ENCODE measurements around the gene PHF19.

Gene PHF19

DNA sequence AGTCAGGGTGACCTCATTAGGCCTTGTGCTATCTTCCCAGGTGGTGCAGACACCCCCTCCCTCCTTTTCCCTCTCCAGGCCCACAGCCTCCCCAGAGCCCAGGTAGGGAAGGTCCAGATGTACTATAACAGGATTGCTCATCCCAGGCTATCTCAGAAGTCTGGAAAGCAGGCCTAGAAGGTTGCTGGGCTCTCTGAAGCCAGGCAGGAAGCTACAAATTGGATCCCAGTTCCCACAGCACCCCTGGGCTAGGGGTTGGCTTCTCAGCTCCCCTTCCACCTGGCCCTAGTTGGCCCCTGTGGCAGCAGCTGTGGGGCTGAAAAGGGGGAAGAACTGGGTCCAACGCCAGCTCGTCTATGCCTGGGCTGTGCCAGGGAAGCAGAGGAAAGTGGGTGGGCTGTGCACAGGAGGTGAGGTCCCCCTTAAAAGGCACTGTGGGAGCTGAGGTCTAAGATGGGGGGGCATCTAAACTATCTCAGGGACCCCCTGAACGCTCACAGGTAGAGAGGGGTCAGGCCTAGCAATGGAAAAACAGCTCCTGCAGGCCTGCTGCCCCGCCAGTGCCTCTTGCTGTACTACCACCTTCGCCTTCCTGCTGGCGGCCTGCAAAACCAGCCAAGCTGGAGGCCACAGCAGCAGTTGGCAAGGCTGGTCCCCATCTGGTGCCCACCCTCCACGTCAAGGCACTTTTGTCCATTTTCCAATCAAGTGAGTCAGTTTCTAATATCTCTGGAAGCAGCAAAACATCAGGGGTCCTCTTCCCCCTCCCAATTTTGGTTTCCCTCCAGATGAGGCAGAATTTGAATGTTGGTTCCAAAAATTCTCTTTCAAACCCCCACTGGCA, 20.9 kb downstream of the PHF19 start:
- no peak for DNase-seq (ENCODE audit: extremely low read depth in 1 of 2, low read depth in 1 of 2)

DNA sequence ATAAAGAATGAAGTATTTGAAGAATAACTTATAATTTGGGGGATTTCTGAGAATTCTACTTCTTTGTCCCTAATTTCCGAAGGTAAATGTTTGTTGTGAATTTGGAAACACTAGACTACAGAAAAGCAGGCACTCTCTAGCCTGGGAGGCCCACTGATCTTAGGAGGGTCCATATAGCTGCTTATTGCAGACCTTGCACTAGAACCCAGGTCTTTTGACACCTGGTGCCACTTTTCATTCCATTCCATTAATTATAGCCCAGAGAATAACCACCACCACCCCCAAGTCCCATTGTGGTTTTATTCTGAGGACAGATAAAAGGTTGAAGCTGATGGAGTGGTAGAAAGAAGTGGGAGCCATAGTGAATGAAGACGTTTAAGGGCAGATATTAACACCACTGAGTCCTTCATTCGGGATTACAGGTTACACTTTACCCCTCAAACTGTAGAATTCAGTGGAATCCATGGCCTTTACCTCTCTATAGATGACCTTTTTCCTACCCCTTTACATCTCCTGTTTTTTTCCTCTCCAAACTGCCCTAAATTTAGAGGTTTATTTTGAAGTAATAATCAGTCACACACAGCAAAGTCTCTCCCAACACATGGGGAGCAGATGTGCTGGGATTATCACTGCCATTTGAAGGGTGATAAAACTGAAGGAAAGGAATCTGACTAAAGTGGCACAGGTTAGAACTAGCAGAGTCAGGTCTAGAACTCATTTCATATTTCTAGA, 22.2 kb downstream of the PHF19 start:
- no peak for DNase-seq (ENCODE audit: extremely low read depth in 1 of 2, low read depth in 1 of 2)

DNA sequence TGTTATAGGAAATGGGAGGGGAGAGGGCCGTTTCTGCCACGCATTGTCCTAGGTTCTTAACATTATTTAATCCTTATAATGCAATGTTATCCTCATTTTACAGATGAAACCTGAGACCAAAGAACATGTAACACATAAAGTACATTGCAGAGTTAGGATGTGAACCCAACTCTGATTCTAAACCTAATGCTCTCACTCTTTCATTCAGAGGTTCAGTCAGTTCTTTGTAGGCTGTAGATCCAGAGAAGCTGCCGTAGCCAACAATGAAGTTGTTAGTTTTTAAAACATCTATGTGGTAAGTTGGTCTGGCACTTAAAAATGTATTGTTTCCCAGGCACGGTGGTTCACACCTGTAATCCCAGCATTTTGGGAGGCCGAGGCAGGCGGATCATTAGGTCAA, 23.8 kb downstream of the PHF19 start:
- no peak for DNase-seq (ENCODE audit: extremely low read depth in 1 of 2, low read depth in 1 of 2)

DNA sequence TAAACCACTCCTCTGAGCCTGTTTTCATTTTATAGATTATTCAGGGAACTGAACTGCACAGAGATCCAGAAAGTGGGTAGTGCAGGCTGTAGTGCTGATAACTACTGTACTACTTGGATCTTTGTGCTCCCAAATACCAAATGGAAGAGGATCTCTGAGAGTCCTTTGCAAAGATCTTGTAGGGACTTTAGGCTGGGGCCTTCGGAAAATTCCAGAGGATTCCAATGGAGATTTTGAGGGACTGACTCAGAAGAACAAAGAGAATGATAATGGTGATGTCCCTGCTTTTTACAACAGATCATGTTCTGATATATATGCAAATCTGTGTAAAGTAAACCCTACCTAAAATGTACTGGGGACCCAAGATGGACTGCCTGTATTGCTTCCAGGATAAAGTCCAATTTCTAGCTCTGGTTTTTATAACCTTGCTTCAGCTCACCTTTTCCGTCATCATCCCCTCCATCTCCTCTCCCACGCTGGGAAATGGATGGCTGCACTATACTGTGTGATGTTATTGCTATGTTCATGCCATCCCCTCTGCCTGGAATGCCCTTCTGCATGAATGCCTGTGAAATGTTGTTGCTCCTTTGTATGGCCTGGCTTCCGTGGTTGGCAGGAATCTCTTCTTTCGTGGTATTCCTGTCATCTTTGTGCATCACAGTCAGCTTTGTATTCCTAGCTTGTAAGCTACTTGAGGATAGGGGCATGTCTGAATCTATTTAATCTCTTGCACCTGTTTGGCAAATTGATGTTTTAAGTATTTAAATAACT, 24.6 kb downstream of the PHF19 start:
- DNase-seq (ENCODE audit: extremely low read depth in 1 of 2, low read depth in 1 of 2), result no peak

DNA sequence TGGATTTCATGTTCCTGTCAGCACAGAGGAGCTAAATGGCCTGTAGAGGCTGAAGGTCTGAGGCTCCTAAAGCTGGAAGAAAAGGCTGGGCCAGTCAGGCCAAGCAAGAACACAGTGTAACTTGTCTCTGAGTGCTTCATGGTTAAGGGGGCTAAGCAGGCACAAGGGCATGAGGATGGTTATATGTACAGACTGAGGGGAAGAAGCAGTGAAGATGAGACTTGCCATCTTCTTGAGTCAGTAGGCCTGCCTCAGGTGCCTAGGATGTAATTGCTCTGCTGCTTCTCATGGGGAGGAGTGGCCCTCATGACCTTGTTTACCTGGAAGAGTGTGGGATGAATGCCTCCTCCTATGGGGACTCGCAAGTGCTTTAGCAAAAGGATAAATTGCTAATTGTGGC, 25.5 kb downstream of the PHF19 start:
- DNase-seq (ENCODE audit: extremely low read depth in 1 of 2, low read depth in 1 of 2), result no peak

DNA sequence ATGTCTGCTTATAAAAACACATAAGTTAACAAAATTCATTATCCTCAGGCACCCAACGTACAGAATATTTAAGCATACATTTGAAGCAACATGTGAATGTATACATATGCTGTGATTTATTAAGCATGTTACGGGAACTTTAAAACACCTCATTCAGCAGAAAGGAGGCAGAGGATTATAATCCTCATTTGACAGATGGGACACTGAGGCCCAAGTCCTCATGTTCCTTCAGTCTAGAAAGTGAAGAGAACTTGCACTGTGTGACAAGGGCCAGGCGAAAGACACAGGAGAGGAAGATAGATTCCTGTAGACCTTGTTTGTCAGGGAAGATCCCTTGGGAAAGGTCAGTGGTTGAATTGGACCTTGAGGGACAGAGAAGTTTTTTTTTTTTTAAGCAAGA, 26.7 kb downstream of the PHF19 start:
- DNase-seq (ENCODE audit: extremely low read depth in 1 of 2, low read depth in 1 of 2), result no peak

DNA sequence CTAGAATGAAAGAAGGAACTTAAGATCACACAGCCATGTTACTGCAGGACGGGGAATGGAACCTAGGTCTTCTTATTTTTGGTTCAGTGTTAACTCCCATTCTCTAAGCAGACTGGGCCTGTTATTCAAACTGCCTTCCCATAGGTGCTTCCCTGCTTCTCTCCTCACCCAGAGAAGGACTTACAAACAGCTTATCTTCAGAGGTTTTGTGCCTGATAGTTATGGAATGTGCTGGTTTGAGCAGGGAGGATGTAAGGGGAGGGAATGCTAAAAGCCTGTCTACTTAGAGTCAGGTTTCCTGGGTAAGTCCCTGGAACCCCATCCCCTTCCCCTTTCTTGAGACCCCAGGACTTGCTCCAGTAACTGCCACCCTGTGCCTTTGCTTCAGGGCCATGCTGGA, 30.1 kb downstream of the PHF19 start:
- DNase-seq (ENCODE audit: extremely low read depth in 1 of 2, low read depth in 1 of 2), result no peak

DNA sequence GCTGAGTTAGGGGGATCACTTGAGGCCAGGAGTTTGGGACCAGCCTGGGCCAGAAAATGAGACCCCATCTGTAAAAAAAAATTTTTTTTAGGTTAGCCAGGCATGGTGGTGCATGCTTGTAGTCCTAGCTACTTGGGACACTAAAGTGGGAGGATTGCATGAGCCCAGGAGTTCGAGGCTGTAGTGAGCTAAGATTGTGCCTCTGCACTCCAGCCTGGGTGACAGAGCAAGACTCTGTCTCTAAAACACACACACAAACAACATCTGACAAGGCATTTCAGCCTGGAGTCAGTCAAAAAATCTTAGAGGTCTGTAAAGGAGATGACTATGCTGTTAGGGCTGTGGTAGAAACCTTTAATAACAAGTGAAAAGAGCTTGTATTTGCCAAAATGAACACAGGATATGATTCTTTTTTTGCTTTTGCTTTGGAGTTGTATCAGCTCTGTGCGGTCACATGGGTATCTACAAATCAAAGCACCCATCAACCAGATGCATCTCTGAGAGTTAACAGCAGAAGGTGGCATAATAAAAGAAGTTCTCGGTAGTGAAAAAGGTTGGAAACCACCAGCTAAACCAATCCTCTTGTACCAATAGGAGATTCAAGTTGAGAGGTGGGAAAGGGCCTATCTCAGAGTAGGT, 30.6 kb downstream of the PHF19 start:
- DNase-seq (ENCODE audit: extremely low read depth in 1 of 2, low read depth in 1 of 2), result no peak

DNA sequence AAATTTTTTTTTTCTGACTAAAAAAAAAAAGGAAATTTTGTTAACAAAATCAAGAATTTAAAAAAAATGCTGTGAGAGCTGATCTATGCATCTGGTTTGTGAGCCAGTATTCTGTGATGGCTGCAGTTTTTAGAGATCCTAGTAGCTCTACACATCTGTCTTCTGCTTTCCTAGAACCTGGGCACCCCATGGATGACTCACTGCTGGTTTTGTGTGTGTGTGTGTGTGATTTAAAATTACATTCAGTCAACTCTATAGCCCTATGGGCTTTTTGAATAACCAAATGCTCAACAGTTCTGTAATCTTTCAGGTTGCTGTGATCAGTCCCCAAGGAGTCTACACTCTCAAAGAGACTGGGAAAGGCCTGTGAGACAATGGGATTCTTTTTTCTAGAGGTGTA, 31.7 kb downstream of the PHF19 start:
- DNase-seq (ENCODE audit: extremely low read depth in 1 of 2, low read depth in 1 of 2), result peak in 1 of 2 donors; percentile 71

DNA sequence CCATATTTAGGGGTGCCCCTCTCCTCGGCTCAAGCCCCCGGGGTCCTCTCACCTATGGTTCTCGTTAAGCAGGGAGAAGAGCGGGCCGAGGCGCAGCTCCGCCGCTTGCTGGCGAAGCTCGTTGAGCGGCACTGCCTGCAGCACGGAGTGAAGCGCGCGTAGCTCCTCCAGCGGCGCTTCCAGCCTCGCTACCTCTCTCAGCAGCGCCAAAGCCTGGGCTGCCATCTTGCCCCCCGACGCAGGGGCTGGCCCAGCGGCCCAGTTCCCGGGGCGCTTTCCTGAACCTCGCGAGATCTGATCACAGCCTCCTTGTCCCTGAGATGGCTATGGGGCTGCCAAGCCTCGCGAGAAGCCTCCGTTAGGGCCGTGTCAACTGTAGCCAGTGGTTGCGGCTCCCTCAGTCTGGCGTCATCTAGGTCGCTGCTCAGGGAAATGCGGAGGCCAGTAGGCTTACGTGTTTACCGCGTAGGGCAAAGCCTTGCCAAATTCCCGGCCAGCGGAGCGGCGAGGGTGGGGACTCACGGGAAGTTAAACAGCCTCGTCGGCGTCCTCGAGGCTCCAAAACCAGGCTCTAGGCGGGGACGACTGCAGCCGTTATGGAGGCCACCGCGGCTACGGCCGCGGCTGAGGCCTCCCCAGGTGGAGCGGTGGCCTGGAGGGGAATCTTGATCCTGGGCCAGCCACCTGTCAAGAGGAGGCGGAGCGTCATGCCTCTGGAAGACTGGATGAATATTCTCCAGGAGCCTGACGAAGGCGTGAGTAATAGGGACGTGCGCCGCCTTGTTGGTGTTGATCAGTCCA, 34.1 kb downstream of the PHF19 start, which contains the start of gene PSMD5:
TSS of gene PSMD5 (minus strand) at position 238 of the 801 bp plus-strand sequence. CDS start at position 225, 13 bp downstream.
- DNase-seq (ENCODE audit: extremely low read depth in 1 of 2, low read depth in 1 of 2), result peak; percentile 91 to 99

DNA sequence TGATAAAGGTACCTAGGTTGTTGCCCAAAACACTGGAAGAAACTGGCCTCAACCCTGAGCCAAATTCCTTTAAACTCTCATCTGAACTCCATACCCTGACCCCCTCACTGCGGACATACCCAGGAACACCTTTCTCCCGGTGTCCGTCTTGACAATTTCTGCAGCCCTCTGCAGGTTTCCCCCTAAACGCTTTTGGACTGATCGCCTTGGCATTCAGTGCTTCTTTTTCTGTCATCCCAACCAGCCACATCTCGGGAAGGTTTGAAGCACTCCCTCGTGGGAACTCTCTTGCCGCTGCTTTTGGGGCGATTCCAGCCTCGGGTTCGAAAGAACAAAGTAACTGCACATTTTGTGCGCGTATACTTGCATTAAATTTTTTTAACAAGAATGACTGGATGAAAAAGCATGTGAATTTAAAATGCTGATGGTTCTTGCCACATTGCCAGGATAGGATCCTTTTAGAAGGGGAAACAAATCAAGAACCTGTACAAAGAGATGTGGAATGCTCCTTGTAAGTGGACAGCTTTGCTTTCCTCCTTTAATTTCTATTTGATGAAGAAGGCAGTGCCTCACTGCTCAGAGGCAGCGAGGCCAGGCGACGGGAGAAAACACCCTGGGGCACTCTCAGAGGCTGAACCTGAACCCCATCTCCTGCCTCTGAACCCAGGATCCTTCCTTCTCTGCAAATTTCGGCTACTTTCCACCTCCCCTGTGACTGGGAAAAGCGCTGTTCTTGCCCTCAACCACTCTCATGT, 34.9 kb downstream of the PHF19 start:
- DNase-seq (ENCODE audit: extremely low read depth in 1 of 2, low read depth in 1 of 2), result no peak

DNA sequence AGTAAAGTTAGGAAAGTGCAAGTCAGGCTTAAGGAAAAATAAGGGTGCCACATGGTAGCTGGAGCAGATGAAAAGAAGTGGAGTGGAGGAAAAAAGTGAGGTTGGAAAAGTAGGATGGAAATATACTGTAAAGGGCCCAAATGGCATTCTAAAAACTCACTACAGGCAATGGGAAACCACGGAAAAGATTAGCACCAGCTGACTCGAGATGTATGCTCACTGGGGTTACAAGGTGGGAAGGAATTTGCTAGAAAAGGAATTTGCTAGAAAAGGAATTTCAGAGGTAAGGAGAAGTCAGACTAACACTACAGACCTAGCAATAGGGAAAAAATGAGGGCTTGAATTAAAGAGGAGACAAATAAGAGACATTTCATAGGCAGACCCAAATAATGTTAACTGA, 37.8 kb downstream of the PHF19 start:
- DNase-seq (ENCODE audit: extremely low read depth in 1 of 2, low read depth in 1 of 2), result no peak

DNA sequence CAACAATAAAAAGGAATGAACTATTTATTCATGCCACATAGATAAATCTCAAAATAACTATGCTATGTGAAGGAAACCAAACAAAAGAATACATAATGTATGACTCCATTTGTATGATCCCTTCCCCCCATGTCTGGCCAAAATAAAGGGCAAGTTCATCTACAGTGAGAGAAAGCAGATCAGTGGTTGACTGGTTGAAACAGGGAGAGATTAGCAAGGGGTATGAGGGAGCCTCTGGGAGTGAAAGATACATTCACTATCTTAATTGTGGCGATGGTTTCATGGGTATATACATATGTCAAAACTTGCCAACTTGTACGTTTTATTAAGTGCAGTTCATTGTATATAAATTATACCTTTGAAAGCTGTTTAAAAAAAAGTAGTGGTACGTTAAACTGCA, 39.1 kb downstream of the PHF19 start:
- no peak for DNase-seq (ENCODE audit: extremely low read depth in 1 of 2, low read depth in 1 of 2)

DNA sequence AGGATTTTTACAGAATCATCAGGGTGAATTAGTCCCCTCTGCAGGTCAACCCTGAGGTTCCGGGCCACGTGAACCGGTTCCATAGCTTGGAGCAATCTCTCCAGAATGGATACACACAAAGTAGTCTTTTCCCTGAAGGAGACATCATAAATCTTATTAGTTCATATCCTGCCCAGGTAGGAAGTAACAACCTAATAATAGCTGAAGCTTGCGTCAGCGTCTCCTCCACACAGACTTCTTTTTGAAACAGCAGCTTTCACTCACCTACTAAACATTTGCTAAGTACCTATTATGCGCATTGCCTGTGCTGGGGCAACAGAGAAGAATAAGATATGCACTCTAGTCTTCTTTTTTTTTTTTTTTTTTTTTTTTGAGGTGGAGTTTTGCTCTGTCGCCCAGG, 43.7 kb downstream of the PHF19 start:
- DNase-seq (ENCODE audit: extremely low read depth in 1 of 2, low read depth in 1 of 2), result no peak

DNA sequence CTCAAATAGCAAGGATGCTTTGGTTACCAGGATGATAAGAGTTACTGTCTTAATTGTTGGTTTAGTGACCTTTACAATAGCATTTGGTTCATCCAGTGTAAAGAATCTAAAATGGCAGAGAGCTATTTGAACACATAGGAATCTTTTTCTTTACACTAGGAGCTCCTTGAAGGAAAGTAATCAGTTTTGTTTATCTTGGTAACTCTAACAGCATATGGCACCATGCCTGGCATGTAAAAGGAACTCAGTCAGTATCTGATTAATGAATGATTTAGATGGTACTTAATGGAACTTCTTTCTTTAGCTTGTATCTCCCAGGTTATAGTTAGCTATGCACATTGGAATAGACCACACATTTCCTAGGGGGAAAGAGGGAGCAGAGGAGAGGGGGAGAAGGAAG, 44.2 kb downstream of the PHF19 start:
- DNase-seq (ENCODE audit: extremely low read depth in 1 of 2, low read depth in 1 of 2), result no peak

DNA sequence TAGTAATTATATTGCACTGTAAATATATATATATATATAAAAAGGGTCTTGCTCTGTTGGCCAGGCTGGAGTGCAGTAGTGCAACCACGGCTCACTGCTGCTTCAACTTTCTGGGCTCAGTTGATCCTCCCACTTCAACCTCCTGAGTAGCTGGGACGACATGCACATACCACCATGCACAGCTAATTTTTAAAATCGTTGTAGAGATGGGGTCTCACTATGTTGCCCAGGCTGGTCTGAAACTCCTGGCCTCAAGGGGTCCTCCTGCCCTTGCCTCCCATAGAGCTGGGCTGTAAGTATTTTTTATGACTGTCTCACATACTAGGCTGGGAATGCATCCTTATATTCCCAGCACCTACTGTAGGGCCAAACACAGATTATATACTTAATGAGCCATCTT, 46.1 kb downstream of the PHF19 start:
- no peak for DNase-seq (ENCODE audit: extremely low read depth in 1 of 2, low read depth in 1 of 2)

DNA sequence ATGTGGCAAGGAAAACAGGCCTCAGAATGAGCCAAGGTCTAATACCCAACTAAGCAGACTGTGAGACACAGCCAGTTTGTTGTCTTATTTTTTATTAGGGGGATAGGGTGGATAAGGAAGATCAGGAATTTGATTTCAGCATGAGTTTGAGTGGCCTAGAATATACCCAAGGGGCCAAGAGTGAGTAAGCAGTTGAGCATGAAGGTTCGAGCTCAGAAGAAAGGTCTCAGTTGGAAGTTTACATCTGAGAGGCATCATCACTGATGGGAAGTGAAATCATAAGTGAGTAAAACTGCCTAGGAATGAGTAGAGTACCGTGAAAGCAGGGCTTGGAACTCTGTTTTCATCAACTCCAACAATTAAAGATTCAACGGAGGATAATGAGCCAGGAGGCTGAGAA, 46.8 kb downstream of the PHF19 start:
- no peak for DNase-seq (ENCODE audit: extremely low read depth in 1 of 2, low read depth in 1 of 2)

DNA sequence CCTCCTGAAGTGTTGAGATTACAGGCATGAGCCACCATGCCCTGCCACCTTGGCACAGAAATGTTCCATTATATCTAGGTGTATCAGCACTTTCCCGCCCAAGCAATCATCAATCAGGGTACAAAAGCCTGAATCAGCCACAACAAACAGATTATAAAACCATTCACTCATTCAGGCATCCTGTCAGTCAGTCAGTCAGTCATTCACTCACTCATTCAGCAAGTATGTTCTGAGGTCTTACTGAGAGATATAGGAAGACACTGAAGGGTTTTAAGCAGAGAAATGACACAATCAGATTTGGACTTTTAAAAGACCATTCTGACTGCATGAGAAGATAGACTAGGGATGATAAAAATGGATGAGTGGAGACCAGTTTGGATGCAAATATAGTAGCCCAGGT, 47.3 kb downstream of the PHF19 start:
- no peak for DNase-seq (ENCODE audit: extremely low read depth in 1 of 2, low read depth in 1 of 2)

DNA sequence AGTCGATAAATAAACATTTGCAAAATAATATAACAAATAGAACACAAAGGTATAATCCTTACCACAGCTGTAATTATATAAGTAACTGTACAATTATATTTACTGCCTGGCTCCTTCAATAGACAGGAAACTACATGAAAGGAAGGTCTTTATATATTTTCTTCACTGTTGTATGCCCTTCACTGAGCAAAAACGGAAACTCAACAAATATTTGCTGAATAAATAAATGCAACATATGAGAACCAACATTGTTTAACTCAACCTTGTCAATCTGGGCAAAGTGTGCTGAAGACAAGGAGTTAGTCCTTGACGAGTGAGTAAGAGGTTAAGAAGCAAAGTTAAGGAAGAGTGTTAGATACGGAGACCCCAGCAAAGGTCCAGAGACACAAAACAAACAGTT, 56.9 kb downstream of the PHF19 start:
- no peak for DNase-seq (ENCODE audit: extremely low read depth in 1 of 2, low read depth in 1 of 2)

DNA sequence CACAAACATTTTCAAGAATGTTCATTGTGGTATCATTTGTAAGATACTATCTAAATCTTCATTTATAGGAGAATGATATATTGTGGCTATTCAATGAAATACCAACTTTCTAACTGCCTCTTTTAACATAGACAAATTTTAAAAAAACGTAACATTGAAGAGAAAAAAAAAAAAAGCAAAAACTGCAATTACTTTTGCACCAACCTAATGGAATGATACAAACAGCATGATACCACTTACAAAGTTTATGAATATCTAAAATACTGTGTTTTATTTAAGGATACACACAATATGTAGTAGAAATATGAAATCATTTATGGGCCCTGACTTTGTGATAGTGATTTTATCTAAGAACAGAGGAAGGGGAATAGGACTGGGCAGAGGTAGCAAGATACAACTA, 58.4 kb downstream of the PHF19 start:
- no peak for DNase-seq (ENCODE audit: extremely low read depth in 1 of 2, low read depth in 1 of 2)

All from stimulated activated CD8-positive, alpha-beta memory T cell treated with anti-CD3 and anti-CD28 coated beads, Interleukin-7, amount 100 ng/mL, for 48 hours (primary cell).